GM19099 (cell line): ENCODE data around the gene DPF3.

Experiments used
- POLR2A ChIP-seq: IDR thresholded peaks from 3 replicates; pipeline ENCODE4 v1.6.1; 2011; ENCODE audit warnings: low read depth; ENCODE audit not compliant: insufficient read length; ENCODE audit errors: extremely low read depth

The DPF3 gene

GRCh38 chr14:72891666-72892102, 2.2 kb downstream of the DPF3 start:
- TF ChIP-seq POLR2A = no peak

DNA sequence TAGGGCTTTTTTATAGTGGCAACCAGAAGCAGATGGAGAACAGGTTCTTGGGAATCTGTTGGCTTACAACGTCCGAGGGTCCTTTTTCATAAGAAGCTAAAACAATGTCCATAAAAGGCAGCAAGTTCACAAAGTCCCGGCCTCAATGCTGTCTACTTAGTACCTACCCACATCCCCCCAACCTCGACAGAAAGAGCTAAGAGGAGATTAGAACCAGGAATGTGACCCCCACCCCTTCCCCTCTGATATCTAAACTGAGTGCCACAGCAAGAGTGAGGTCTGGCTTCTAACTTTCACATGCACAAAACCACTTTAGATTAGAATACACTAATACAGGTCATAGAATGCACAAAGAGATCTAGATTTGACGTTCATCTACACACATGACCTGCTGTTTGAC, 4.5 kb downstream of the DPF3 start:
- no peak for TF ChIP-seq POLR2A

DNA sequence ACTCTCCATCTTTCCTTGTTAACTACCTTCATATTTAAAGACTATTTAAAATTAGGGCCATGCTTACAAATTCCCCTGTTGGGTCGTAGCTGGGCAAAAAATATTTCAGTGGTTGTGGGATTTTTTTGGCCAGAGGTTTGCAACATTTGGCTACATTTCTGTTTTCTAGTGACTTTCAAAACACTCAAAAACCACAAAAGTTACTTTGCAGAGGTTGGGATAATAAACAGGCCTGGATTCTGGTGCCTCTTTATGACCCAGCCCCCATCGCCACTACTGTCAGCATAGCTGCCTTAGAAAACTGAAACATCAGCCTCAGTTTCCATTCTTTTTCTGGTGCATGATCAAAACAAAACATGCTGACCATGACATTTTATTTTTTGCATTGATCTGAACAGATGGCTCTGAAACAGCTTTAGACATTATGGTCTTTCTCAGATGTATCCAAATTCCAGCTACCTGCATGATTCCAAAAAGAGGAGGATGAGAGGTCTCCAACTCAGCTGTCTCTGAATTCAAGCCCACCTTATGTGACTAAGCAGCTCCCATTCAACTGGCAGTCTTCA, 5.2 kb downstream of the DPF3 start:
- TF ChIP-seq POLR2A = no peak

DNA sequence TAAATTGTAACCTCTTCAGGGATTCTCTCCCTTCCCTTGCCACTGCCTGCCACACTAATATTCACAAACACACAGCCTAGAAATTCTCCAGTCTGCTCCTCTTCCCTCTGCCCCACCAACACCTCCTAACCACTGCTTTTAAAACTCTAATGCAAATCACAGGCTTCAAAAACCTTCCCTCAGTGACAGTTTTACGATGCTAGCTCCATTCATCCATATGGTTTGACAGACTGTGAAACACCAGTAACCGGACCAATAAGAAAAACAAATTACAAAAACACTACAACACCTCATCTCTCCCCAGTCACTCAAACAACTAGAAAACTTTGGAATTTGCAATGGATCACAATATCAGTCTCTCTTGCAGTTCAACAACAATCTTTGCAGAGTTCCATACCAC, 5.7 kb downstream of the DPF3 start:
- no peak for TF ChIP-seq POLR2A

DNA sequence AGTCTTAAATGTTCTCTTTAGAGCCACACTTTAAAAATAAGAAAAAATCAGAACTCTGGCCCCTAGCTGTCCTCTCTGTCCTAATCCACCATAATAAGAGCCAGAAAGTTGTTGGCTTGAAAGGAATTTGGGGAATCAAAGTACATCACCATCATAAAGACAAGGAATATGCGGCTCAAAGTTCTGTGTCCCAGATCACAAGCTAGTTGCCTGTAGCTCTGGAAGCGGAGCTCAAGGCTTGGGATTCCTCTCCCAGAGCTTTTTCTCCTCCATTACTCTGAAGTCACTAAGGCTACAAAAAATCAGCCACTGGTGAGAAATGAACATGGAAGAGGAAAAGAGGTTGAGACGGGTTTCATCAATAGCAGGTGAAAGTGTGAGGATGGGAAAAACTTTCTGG, 6.4 kb downstream of the DPF3 start:
- TF ChIP-seq POLR2A = no peak

DNA sequence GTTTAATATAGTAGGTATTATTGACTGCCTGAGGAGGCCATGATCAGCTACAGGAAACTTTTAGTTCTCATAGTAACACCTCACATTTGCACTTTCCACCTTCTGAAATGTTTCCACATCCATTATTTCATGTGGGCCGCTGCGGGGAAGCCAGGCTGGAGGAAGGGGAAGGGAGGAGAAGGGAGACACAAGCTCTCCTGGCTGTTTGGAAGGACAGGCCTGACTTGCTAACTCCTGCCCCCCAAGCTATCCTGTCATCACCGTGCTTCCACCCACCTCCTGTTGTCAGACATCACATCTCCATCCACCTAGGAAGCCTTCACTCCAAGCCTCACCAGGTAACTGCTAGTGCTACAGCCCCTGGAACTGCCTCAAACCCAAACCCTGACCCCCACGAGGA, 9.5 kb downstream of the DPF3 start:
- TF ChIP-seq POLR2A = no peak

- TF ChIP-seq POLR2A = no peak
Observed at GRCh38 chr14:72883961-72884360, 9.9 kb downstream of the DPF3 start.

GRCh38 chr14:72883109-72883508, 10.8 kb downstream of the DPF3 start:
- TF ChIP-seq POLR2A = no peak

DNA sequence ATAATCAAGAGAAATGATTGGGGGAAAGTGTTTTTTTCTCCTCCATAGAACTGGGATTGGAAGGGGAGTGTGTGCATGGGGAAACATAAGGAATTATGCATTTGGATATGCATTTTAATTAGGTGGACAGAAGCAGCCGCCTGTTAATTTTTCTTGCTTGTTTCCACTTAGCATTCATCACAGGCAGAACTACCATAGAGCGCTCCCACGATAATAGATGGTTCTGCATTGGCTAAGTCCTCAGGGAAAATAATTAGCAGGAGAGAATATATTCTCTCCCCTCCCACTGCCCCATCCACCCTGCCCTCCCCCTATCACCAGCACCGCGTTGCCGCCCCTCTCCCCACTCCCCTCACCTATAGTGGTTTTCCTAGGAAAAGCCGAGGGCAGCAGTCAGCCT, 11.4 kb downstream of the DPF3 start:
- no peak for TF ChIP-seq POLR2A

GRCh38 chr14:72882047-72882446, 11.9 kb downstream of the DPF3 start:
- TF ChIP-seq POLR2A = no peak

DNA sequence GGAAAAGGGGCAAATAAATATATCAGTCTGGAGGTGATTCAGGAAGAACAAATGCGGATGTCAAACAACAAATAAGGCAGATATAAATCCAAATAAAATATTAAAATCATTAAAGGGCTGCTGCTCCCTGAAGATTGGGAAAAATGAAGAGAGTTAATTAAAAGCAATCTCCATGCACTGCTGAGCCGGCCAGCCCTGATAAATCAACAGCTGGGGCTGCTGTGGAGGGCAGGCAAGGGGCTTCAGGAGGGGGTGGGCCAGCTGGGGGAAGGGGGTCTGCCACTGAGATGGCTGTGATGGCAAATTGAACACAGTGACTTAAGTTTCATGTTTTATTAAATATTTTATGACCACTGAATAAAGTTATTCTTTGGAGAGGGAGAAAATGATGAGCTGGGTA, 12.4 kb downstream of the DPF3 start:
- TF ChIP-seq POLR2A = no peak

DNA sequence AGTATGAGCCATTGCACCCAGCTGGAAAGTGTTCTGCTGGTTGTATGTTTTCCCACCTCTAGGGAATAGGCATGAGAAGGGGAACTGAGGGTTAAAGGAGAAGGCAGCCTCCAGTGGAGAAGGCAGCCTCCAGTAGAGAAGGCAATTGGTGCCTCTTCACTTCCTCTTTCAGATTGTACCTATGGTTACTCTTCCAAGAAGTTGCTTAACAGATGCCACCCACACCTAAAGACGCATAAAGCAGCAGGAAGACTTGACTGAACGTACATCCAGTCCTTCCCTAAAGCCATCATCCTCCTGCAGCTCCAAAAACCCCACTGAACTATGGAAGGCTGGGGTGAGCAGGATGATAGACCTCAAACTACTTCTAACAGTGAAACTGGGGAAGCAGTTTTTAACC, 13.1 kb downstream of the DPF3 start:
- TF ChIP-seq POLR2A = no peak

DNA sequence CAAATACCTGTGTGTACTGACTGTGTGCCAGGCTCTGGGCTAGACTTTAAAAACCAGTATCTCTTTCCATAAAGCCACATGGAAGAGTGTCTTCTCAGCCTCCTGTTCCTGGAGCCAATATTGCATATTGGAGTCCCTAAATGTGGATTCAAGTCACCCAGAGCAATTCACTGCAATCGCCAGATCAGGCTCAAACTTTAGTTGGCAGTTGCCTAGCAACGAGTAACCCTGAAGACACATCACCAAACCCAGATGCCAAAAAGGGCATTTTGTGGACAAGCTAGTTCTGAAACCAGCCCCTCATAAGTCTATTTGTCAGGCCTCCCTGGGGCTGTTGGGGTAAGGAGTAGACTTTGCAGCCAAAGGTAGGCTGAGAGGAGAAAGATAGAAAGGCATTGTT, 13.7 kb downstream of the DPF3 start:
- TF ChIP-seq POLR2A = no peak

DNA sequence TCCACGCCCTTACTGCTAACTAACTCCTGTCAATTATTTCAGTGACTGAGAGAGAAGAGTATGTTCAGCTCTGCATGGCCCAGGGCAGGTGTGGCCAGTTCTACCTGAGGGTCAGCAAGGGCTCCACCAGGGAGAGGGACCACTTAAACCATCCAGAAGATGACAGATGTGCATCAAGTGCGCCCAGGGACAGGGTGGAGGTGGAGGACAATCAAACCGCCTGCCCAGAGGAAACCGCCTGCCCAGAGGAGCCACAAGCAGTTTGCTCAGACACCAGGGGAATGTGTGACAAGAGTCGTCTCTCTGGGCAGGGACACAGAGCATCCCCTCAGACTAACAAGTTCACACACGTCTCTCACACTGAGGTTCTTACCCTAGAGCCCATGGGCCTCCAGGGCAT, 14.5 kb downstream of the DPF3 start:
- no peak for TF ChIP-seq POLR2A

- no peak for TF ChIP-seq POLR2A
Observed at GRCh38 chr14:72878746-72879145, 15.2 kb downstream of the DPF3 start.

DNA sequence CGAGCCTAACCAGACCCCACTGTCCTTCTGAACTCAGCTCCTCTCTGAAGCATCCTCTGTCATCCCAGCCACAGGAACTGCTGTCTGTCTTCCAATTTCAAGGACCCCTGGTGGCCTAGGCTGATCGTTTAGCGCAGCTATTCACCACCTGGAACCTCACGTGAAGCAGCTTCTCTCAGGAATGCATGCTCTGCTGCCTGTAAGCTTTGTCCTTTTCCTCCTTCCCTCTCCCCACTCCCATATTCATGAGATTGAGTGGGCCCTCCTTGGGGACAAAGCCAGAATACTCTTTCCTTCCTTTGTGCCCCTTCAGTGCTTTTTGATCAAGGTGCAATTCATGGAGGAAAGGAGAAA, 17.2 kb downstream of the DPF3 start:
- no peak for TF ChIP-seq POLR2A

GRCh38 chr14:72876005-72876709, 17.7 kb downstream of the DPF3 start:
- no peak for TF ChIP-seq POLR2A

- TF ChIP-seq POLR2A = no peak
Observed at GRCh38 chr14:72869407-72870329, 24.2 kb downstream of the DPF3 start.
